H1 (cell line): ENCODE results near the gene SNW1. TPM values are rescaled to one million over a fixed set of nuclear protein-coding genes. Genes with fewer than 3 reads are reported as not detected.

Experiments used
- CTCF ChIA-PET: fragments of 300-600 bp; sonication (Branson Sonifier 250); formaldehyde crosslinking; loops from one replicate; lab custom pipeline; 2021; ENCODE audit not compliant: partially characterized antibody; lab: Charles Lee
- POLR2A ChIA-PET: fragments of 300-600 bp; sonication (Branson Sonifier 250); formaldehyde crosslinking; loops from one replicate; lab custom pipeline; 2021; ENCODE audit warnings: inconsistent platforms; ENCODE audit not compliant: partially characterized antibody; lab: Charles Lee
- DNase-seq, 2 experiments: peaks; one replicate each; pipeline versions ENCODE4 v3.0.0 to v3.0.0-alpha.2; 2010 to 2022; ENCODE audit warnings: low spot score in 2 of 2, low read depth in 1 of 2, mixed read lengths in 1 of 2
- FAIRE-seq: peaks from 2 replicates; lab custom pipeline; 2011; peaks lifted over from hg19 to GRCh38; lab: Jason Lieb, UNC
- H2AFZ ChIP-seq: 2 replicates; pipeline ENCODE4 v1.8.1; 2012; ENCODE audit warnings: low read length, inconsistent platforms
- H2AK5ac ChIP-seq: 2 replicates; pipeline ENCODE4 v1.6.1; 2013; ENCODE audit warnings: low read depth, low read length
- H2BK120ac ChIP-seq: replicated peaks from 2 replicates; pipeline ENCODE3; 2013; ENCODE audit warnings: low read depth, low read length, inconsistent platforms
- H2BK12ac ChIP-seq: 2 replicates; pipeline ENCODE4 v1.6.1; 2013; ENCODE audit warnings: low read depth, low read length
- H2BK15ac ChIP-seq: 2 replicates; pipeline ENCODE4 v1.6.1; 2013; ENCODE audit warnings: low read length
- H2BK20ac ChIP-seq: 2 replicates; pipeline ENCODE4 v1.6.1; 2013; ENCODE audit warnings: low read length
- H2BK5ac ChIP-seq: 2 replicates; pipeline ENCODE4 v1.6.1; 2013; ENCODE audit warnings: low read depth, low read length
- H3K14ac ChIP-seq: 2 replicates; pipeline ENCODE4 v1.6.1; 2013; ENCODE audit warnings: inconsistent platforms; ENCODE audit not compliant: insufficient read length
- H3K18ac ChIP-seq: 2 replicates; pipeline ENCODE4 v1.6.1; 2013; ENCODE audit warnings: low read length; ENCODE audit errors: extremely low read depth
- H3K23ac ChIP-seq: 2 replicates; pipeline ENCODE4 v1.6.1; 2013; ENCODE audit warnings: inconsistent platforms; ENCODE audit not compliant: insufficient read length
- H3K23me2 ChIP-seq: 2 replicates; pipeline ENCODE4 v1.6.1; 2013; ENCODE audit warnings: low read depth, low read length
- H3K27ac ChIP-seq: 2 replicates; pipeline ENCODE4 v1.6.1; 2011; ENCODE audit warnings: low read depth, low read length, inconsistent platforms
- H3K27me3 ChIP-seq, 4 experiments: replicated peaks in 1 of 4; 1 replicate in 1 of 4; 2 replicates in 3 of 4; pipeline versions ENCODE4 v1.6.1 to v1.8.1; 2011 to 2013; ENCODE audit warnings: low read length in 3 of 4, mild to moderate bottlenecking in 3 of 4, inconsistent platforms in 2 of 4, mixed read lengths in 2 of 4, moderate library complexity in 1 of 4; ENCODE audit not compliant: control insufficient read depth in 3 of 4, insufficient read depth in 3 of 4; ENCODE audit errors: extremely low read depth in 1 of 4
- H3K36me3 ChIP-seq, 4 experiments: 2 replicates each; pipeline versions ENCODE4 v1.6.1 to v1.8.1; 2011 to 2013; ENCODE audit warnings: mild to moderate bottlenecking in 4 of 4, low read length in 3 of 4, moderate library complexity in 2 of 4, control low read depth in 1 of 4, inconsistent platforms in 1 of 4; ENCODE audit not compliant: insufficient read depth in 4 of 4, control insufficient read depth in 2 of 4
- H3K4ac ChIP-seq: replicated peaks from 2 replicates; pipeline ENCODE3; 2013; ENCODE audit warnings: low read length, low read depth, mixed read lengths, inconsistent platforms; ENCODE audit not compliant: insufficient read length
- H3K4me1 ChIP-seq, 4 experiments: replicated peaks in 1 of 4; 1 replicate in 1 of 4; 2 replicates in 3 of 4; pipeline versions ENCODE4 v1.6.1 to v1.8.1; 2011 to 2013; ENCODE audit warnings: low read length in 3 of 4, inconsistent platforms in 2 of 4, mixed read lengths in 1 of 4; ENCODE audit not compliant: insufficient read depth in 4 of 4, control insufficient read depth in 3 of 4
- H3K4me2 ChIP-seq, 2 experiments: 2 replicates each; pipeline versions ENCODE4 v1.6.1 to v1.8.1; 2011 to 2013; ENCODE audit warnings: low read depth in 2 of 2, low read length in 2 of 2, control low read depth in 1 of 2, inconsistent platforms in 1 of 2, mild to moderate bottlenecking in 1 of 2; ENCODE audit not compliant: insufficient read depth in 1 of 2
- H3K4me3 ChIP-seq, 4 experiments: fragments of 200-600, 300-600 bp in 1 of 4; sonication (generic), shearing (Covaris generic), sonication (Bioruptor Twin) in 1 of 4; 2 replicates each; pipeline versions ENCODE4 v1.5.1 to v1.8.1; 2011 to 2016; ENCODE audit warnings: low read length in 4 of 4, low read depth in 3 of 4, control low read depth in 2 of 4, inconsistent platforms in 2 of 4, mild to moderate bottlenecking in 2 of 4, mixed read lengths in 1 of 4, moderate library complexity in 1 of 4; ENCODE audit not compliant: insufficient read depth in 2 of 4; ENCODE audit errors: extremely low read depth in 1 of 4
- H3K56ac ChIP-seq: replicated peaks from 2 replicates; pipeline ENCODE3; 2013; ENCODE audit warnings: low read depth, mild to moderate bottlenecking, mixed read lengths, low read length, inconsistent platforms; ENCODE audit not compliant: insufficient read length
- H3K79me1 ChIP-seq: 2 replicates; pipeline ENCODE4 v1.6.1; 2013; ENCODE audit warnings: low read depth, low read length, control low read depth
- H3K79me2 ChIP-seq, 2 experiments: 2 replicates each; pipeline versions ENCODE4 v1.6.1 to v1.8.1; 2012 to 2013; ENCODE audit warnings: low read length in 2 of 2, mild to moderate bottlenecking in 2 of 2, inconsistent platforms in 1 of 2; ENCODE audit not compliant: insufficient read depth in 2 of 2, control insufficient read depth in 1 of 2
- H3K9ac ChIP-seq, 4 experiments: replicated peaks in 1 of 4; 1 replicate in 1 of 4; 2 replicates in 3 of 4; pipeline versions ENCODE4 v1.6.1 to v1.8.1; 2011 to 2013; ENCODE audit warnings: low read depth in 3 of 4, low read length in 3 of 4, control low read depth in 2 of 4, mild to moderate bottlenecking in 2 of 4, moderate library complexity in 2 of 4, inconsistent platforms in 1 of 4; ENCODE audit errors: extremely low read depth in 1 of 4
- H3K9me3 ChIP-seq, 2 experiments: 2 replicates each; pipeline versions ENCODE4 v1.6.1 to v1.8.1; 2012 to 2013; ENCODE audit warnings: mild to moderate bottlenecking in 2 of 2, moderate library complexity in 2 of 2, control low read depth in 1 of 2, inconsistent platforms in 1 of 2, low read depth in 1 of 2, low read length in 1 of 2, mixed read lengths in 1 of 2; ENCODE audit not compliant: insufficient read depth in 2 of 2
- H4K20me1 ChIP-seq, 2 experiments: replicated peaks in 1 of 2; 2 replicates each; pipeline versions ENCODE3 to v1.8.1; 2011 to 2013; ENCODE audit warnings: inconsistent platforms in 2 of 2, low read length in 2 of 2, mild to moderate bottlenecking in 1 of 2; ENCODE audit not compliant: insufficient read depth in 2 of 2, control insufficient read depth in 1 of 2
- H4K5ac ChIP-seq: 2 replicates; pipeline ENCODE4 v1.6.1; 2013; ENCODE audit warnings: low read length, low read depth, mixed read lengths, inconsistent platforms; ENCODE audit not compliant: insufficient read length
- H4K8ac ChIP-seq: 2 replicates; pipeline ENCODE4 v1.8.0; 2013; ENCODE audit warnings: mild to moderate bottlenecking, moderate library complexity, low read length, inconsistent platforms; ENCODE audit not compliant: insufficient read depth; ENCODE audit errors: extremely low read depth
- H4K91ac ChIP-seq: replicated peaks from 2 replicates; pipeline ENCODE3; 2013; ENCODE audit warnings: low read length, mixed read lengths, inconsistent platforms; ENCODE audit not compliant: insufficient read length
- HDAC6 ChIP-seq: IDR thresholded peaks from one replicate; pipeline ENCODE4 v1.7.1; 2012; ENCODE audit warnings: low read depth, mild to moderate bottlenecking, inconsistent platforms, low read length, moderate library complexity
- RAD21 ChIP-seq, 2 experiments: IDR thresholded peaks in 1 of 2; conservative IDR thresholded peaks in 1 of 2; 2 replicates each; pipeline ENCODE4 v1.6.1; 2011; ENCODE audit warnings: low read depth in 2 of 2, low read length in 2 of 2, improper control_type of control experiment in 1 of 2, inconsistent platforms in 1 of 2, mild to moderate bottlenecking in 1 of 2, moderate library complexity in 1 of 2
- YY1 ChIP-seq: IDR thresholded peaks from 2 replicates; pipeline ENCODE4 v1.6.1; 2011; ENCODE audit warnings: low read depth, mild to moderate bottlenecking, low read length
- WGBS, 2 experiments: shearing (Covaris generic) in 1 of 2; methylation state at CpG; one replicate each; pipeline versions ENCODE4 v1.1.6 to v1.1.7; 2013 to 2015; ENCODE audit warnings: low lambda C conversion rate in 2 of 2, mixed read lengths in 2 of 2, inconsistent platforms in 1 of 2, low coverage in 1 of 2, missing lambda C conversion rate in 1 of 2; ENCODE audit not compliant: insufficient replicate concordance in 2 of 2, insufficient coverage in 1 of 2, insufficient read length in 1 of 2; ENCODE audit errors: extremely low coverage in 1 of 2, missing lambda C conversion rate in 1 of 2; 5-methylcytosine and 5-hydroxymethylcytosine counted together
- polyA plus RNA-seq, 7 experiments: library from polyadenylated mRNA; depleted of rRNA in 3 of 7; stranded (reverse) in 5 of 7; unstranded in 2 of 7; fragments of >200 nt in 5 of 7; fragments of 200-250 nt in 2 of 7; gene quantifications; 1 replicate in 5 of 7; 2 replicates in 1 of 7; 4 replicates in 1 of 7; pipeline versions ENCODE4 v1.2.1 to v1.2.3, GENCODE V29; 2011 to 2013; ENCODE audit warnings: missing spikeins in 2 of 7, mixed read lengths in 2 of 7
- total RNA-seq: library from RNA; stranded (reverse); fragmentation: NEBNext Ultra II Directional; extraction: Animal tissue kit (Norgen Biotek cat#: 25700); gene quantifications from 2 replicates; pipeline ENCODE4 v1.2.1, GENCODE V29; 2021

Gene SNW1
- total and polyA plus RNA-seq, 2 of the 8 experiments (the other 6 are each of a cell fraction or from before 2014, with no cell fraction given): 13.2 to 79.2 TPM

- Histone ChIP-seq H3K79me2 (peaks cover 36 to 72% of the 10 kb centered on the region in 2 experiments), H2AK5ac (no peak overlapping the region), H3K79me1 (peaks cover 4% of the 10 kb centered on the region; the same call in 1 of the 2 replicates), H3K18ac (no peak overlapping the region), H3K23me2 (peaks cover 8% of the 10 kb centered on the region), H2BK5ac (0 out of 2 replicates have a peak overlapping the region, but pooled peaks have one; percentile 55), H4K5ac (no peak overlapping the region), H3K4me3 (peak overlapping the region; percentile 68 to 98 (median 94)), H4K91ac (no peak overlapping the region), H3K4me1 (peaks cover 0 to 2% (median 1%) of the 10 kb centered on the region in 4 experiments; a peak in 2 of 7 replicates), H2BK12ac (no peak overlapping the region), H3K14ac (no peak overlapping the region), H3K9ac (peak overlapping the region; percentile 85 to 94 (median 90)), H3K4me2 (peak overlapping the region; percentile 75 to 86), H3K56ac (no peak overlapping the region), H3K4ac (no peak overlapping the region), H3K23ac (no peak overlapping the region), H2BK15ac (no peak overlapping the region), H2BK120ac (no peak overlapping the region), H3K36me3 (peaks cover 8 to 39% (median 25%) of the 10 kb centered on the region in 4 experiments), H4K8ac (peak overlapping the region; percentile 94; the same call in 1 of the 2 replicates), H3K9me3 (no peaks in the 10 kb centered on the region), H3K27me3 (no peaks in the 10 kb centered on the region), H3K27ac (peak overlapping the region; percentile 85), H2AFZ (0 out of 2 replicates have a peak overlapping the region, but pooled peaks have one; percentile 70), H4K20me1 (peaks cover 6 to 10% of the 10 kb centered on the region in 2 experiments), H2BK20ac (no peak overlapping the region)
- no peak for TF ChIP-seq HDAC6
- peak; percentile 58 for TF ChIP-seq YY1
- peak in 1 of 2 experiments; percentile 16; a peak in 2 of 4 replicates for TF ChIP-seq RAD21 (IDR thresholded peaks at IDR 0.05 in 1 of 2, conservative IDR thresholded peaks at IDR 0.05 in 1 of 2; ENCODE audit: low read depth in 2 of 2, low read length in 2 of 2)
- DNase-seq: no peak
- CTCF ChIA-PET: interaction anchor here (3.3 kb wide), 1 partner anchor 53 kb away, joined by 25 read pairs; no protein-coding TSS in a partner anchor
- WGBS, 2 experiments: 2% methylated on average over 14 of the region's 14 CpGs; no CpG with 5 or more reads in 1 of the 2 experiments
- FAIRE-seq: no peak
- POLR2A ChIA-PET: interaction anchor here (1.2 to 2.3 kb wide), 3 partner anchors 10 to 53 kb away, joined by 3 to 7 read pairs (median 5); no protein-coding TSS in a partner anchor
These were observed 53.6 kb downstream of the SNW1 start for GRCh38 chr14:77707355-77707723.
